K562 (cell line): ENCODE data around the gene TTC21A. TPM values are rescaled to one million over a fixed set of nuclear protein-coding genes. Genes with fewer than 3 reads are reported as not detected.
A peak's percentile ranks its signal among the peaks of the same experiment; 100 is the strongest.

Experiments
- EGR1 ChIP-seq: fragments of 450-650 bp; conservative IDR thresholded peaks from 2 replicates; pipeline ENCODE4 v1.6.1; 2017; ENCODE audit warnings: mild to moderate bottlenecking
- ELF1 ChIP-seq: fragments of 200-800 bp; sonication (Bioruptor generic); IDR thresholded peaks from 2 replicates; pipeline ENCODE4 v1.6.1; 2016; ENCODE audit warnings: missing genetic modification characterization, missing compliant biosample characterization
- GABPB1 ChIP-seq: sonication (generic); formaldehyde crosslinking; IDR thresholded peaks from 2 replicates; pipeline ENCODE4 v1.8.0; 2022; ENCODE audit warnings: mild to moderate bottlenecking, missing genetic modification reagents
- HDAC2 ChIP-seq: fragments of 450-650 bp; IDR thresholded peaks from 2 replicates; pipeline ENCODE4 v1.6.1; 2016; ENCODE audit warnings: mild to moderate bottlenecking
- KLF10 ChIP-seq: fragments of 250-450 bp; sonication (Bioruptor Pico); IDR thresholded peaks from 2 replicates; pipeline ENCODE4 v1.6.1; 2021; ENCODE audit warnings: matching md5 sums
- MYNN ChIP-seq, 2 experiments: sonication (generic); formaldehyde crosslinking in 1 of 2; IDR thresholded peaks; 2 replicates each; pipeline versions ENCODE4 v1.5.0 to v1.6.1; 2016 to 2020; ENCODE audit warnings: antibody characterized with exemption in 1 of 2, missing genetic modification reagents in 1 of 2
- NEUROD1 ChIP-seq: fragments of 150-350 bp; IDR thresholded peaks from 2 replicates; pipeline ENCODE4 v1.6.1; 2014; ENCODE audit warnings: borderline replicate concordance, low read length, low read depth; ENCODE audit not compliant: partially characterized antibody
- SMARCA4 ChIP-seq: fragments of 450-650 bp; IDR thresholded peaks from 2 replicates; pipeline ENCODE4 v1.6.1; 2016
- TAF1 ChIP-seq: IDR thresholded peaks from 2 replicates; pipeline ENCODE4 v1.6.1; 2011; ENCODE audit warnings: mild to moderate bottlenecking, low read length, moderate library complexity; ENCODE audit not compliant: insufficient read depth, control insufficient read depth, severe bottlenecking; ENCODE audit errors: extremely low read depth
- TBP ChIP-seq: optimal IDR thresholded peaks from 2 replicates; pipeline ENCODE3; 2011; ENCODE audit warnings: low read depth, low read length, improper control_type of control experiment
- WHSC1 ChIP-seq: IDR thresholded peaks from one replicate; pipeline ENCODE4 v1.6.1; 2012; ENCODE audit warnings: low read length, control low read depth, inconsistent platforms
- ZFX ChIP-seq: sonication (generic); formaldehyde crosslinking; IDR thresholded peaks from 2 replicates; pipeline ENCODE4 v1.8.0; 2022; ENCODE audit warnings: mild to moderate bottlenecking, missing genetic modification reagents, moderate library complexity
- ZNF143 ChIP-seq: sonication (generic); formaldehyde crosslinking; IDR thresholded peaks from 2 replicates; pipeline ENCODE4 v1.9.0; 2022; ENCODE audit warnings: mild to moderate bottlenecking, missing genetic modification reagents
- polyA plus RNA-seq, 8 experiments: library from polyadenylated mRNA; depleted of rRNA in 4 of 8; stranded (reverse) in 5 of 8; unstranded in 3 of 8; fragments of >200 nt; fragmentation: Nextera tagmentation in 2 of 8; fragmentation: Illumina TruSeq in 1 of 8; extraction: Ambion mirVana in 2 of 8; extraction: Trizol in 1 of 8; gene quantifications; 2 replicates each; pipeline versions ENCODE4 v1.2.1 to v1.2.3, GENCODE V29; 2011 to 2014; ENCODE audit warnings: inconsistent platforms in 1 of 8, missing spikeins in 1 of 8
- total RNA-seq, 7 experiments: library from RNA; depleted of rRNA in 6 of 7; stranded (reverse); fragments of >200 nt in 6 of 7; fragmentation: Illumina TruSeq in 2 of 7; extraction: Trizol in 2 of 7; gene quantifications; 2 replicates each; pipeline versions ENCODE4 v1.2.1 to v1.2.3, GENCODE V29; 2011 to 2021; ENCODE audit warnings: low replicate concordance in 1 of 7
- TF ChIP-seq, protein P1 (sequence below): sonication (generic); formaldehyde crosslinking; IDR thresholded peaks from 2 replicates; pipeline ENCODE4 v1.9.0; 2022; ENCODE audit warnings: mild to moderate bottlenecking, missing genetic modification reagents
- TF ChIP-seq, protein P2 (sequence below): IDR thresholded peaks from 2 replicates; pipeline ENCODE4 v1.6.1; 2014; ENCODE audit warnings: antibody characterized with exemption
- TF ChIP-seq, protein P3 (sequence below), 2 experiments: fragments of 200-800 bp in 1 of 2; sonication (Bioruptor generic) in 1 of 2; sonication (generic) in 1 of 2; formaldehyde crosslinking in 1 of 2; IDR thresholded peaks in 1 of 2; conservative IDR thresholded peaks in 1 of 2; 2 replicates each; pipeline versions ENCODE4 v1.5.0 to v1.6.1; 2016 to 2020; ENCODE audit warnings: missing compliant biosample characterization in 1 of 2, missing genetic modification characterization in 1 of 2, missing genetic modification reagents in 1 of 2
- TF ChIP-seq, protein P4 (sequence below): sonication (generic); formaldehyde crosslinking; IDR thresholded peaks from 2 replicates; pipeline ENCODE4 v1.8.0; 2023; ENCODE audit warnings: mild to moderate bottlenecking, missing genetic modification reagents
- TF ChIP-seq, protein P5 (sequence below): sonication (generic); formaldehyde crosslinking; IDR thresholded peaks from 2 replicates; pipeline ENCODE4 v1.8.0; 2022; ENCODE audit warnings: mild to moderate bottlenecking, missing genetic modification reagents
- TF ChIP-seq, protein P6 (sequence below): fragments of 450-650 bp; IDR thresholded peaks from 2 replicates; pipeline ENCODE4 v1.6.1; 2016; ENCODE audit warnings: antibody characterized with exemption

The TTC21A gene
- total and polyA plus RNA-seq, 9 of the 15 experiments (the other 6 are each of a cell fraction or from before 2014, with no cell fraction given), result 0.22 to 1.4 (median 0.70) TPM

DNA sequence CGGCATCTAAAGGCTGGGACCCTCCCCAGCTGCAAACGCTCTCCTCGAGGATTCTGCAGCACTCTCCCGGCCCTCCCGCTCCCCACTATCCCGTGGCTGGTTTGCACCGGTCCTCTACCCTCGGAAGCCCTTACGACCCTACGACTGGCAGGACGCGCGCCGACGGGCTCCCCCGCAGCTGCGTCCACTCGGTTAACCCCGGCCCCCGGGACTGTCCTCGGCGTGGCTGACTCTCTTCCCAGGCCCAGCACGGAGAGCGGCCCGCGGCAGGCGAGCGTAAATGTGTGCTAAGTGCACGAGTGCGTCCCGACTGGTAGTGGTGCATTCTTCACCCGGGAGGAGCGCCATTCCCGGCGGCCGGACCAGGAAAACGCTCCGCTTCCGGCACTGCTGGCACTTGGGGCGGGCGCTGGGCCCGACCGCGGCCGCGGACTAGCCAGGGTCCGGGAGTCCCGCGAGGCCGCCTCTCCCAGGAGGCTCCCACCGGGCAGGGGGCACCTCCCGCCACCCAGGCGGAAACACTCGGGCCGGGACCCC is 561 bp upstream of the TTC21A start (continued):
- TF ChIP-seq, protein P1, sequence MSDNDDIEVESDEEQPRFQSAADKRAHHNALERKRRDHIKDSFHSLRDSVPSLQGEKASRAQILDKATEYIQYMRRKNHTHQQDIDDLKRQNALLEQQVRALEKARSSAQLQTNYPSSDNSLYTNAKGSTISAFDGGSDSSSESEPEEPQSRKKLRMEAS (CRISPR knock-in tag), result no peak
- no peak for TF ChIP-seq WHSC1
- 0 out of 2 replicates have a peak, but pooled peaks have one; percentile 21 for TF ChIP-seq SMARCA4
- TF ChIP-seq, protein P2, sequence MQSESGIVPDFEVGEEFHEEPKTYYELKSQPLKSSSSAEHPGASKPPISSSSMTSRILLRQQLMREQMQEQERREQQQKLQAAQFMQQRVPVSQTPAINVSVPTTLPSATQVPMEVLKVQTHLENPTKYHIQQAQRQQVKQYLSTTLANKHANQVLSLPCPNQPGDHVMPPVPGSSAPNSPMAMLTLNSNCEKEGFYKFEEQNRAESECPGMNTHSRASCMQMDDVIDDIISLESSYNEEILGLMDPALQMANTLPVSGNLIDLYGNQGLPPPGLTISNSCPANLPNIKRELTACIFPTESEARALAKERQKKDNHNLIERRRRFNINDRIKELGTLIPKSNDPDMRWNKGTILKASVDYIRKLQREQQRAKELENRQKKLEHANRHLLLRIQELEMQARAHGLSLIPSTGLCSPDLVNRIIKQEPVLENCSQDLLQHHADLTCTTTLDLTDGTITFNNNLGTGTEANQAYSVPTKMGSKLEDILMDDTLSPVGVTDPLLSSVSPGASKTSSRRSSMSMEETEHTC, result no peak
- TF ChIP-seq, protein P3, sequence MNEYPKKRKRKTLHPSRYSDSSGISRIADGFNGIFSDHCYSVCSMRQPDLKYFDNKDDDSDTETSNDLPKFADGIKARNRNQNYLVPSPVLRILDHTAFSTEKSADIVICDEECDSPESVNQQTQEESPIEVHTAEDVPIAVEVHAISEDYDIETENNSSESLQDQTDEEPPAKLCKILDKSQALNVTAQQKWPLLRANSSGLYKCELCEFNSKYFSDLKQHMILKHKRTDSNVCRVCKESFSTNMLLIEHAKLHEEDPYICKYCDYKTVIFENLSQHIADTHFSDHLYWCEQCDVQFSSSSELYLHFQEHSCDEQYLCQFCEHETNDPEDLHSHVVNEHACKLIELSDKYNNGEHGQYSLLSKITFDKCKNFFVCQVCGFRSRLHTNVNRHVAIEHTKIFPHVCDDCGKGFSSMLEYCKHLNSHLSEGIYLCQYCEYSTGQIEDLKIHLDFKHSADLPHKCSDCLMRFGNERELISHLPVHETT (CRISPR knock-in tag; conservative IDR thresholded peaks at IDR 0.05 in 1 of 2, IDR thresholded peaks at IDR 0.05 in 1 of 2), result peak in 1 of 2 experiments; percentile 83; a peak in 1 of 4 replicates
- TF ChIP-seq ZNF143 (CRISPR knock-in tag), result no peak
- TF ChIP-seq GABPB1 (CRISPR knock-in tag), result no peak; the same call in 1 of the 2 replicates
- no peak for TF ChIP-seq HDAC2
- peak; percentile 85 for TF ChIP-seq ZFX
- TF ChIP-seq, protein P4, sequence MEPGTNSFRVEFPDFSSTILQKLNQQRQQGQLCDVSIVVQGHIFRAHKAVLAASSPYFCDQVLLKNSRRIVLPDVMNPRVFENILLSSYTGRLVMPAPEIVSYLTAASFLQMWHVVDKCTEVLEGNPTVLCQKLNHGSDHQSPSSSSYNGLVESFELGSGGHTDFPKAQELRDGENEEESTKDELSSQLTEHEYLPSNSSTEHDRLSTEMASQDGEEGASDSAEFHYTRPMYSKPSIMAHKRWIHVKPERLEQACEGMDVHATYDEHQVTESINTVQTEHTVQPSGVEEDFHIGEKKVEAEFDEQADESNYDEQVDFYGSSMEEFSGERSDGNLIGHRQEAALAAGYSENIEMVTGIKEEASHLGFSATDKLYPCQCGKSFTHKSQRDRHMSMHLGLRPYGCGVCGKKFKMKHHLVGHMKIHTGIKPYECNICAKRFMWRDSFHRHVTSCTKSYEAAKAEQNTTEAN (CRISPR knock-in tag), result no peak
- TF ChIP-seq, protein P5, sequence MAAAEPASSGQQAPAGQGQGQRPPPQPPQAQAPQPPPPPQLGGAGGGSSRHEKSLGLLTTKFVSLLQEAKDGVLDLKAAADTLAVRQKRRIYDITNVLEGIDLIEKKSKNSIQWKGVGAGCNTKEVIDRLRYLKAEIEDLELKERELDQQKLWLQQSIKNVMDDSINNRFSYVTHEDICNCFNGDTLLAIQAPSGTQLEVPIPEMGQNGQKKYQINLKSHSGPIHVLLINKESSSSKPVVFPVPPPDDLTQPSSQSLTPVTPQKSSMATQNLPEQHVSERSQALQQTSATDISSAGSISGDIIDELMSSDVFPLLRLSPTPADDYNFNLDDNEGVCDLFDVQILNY (CRISPR knock-in tag), result 0 out of 2 replicates have a peak, but pooled peaks have one; percentile 21
- TF ChIP-seq KLF10 (CRISPR knock-in tag), result no peak
- TF ChIP-seq NEUROD1, result no peak
- peak; percentile 26 for TF ChIP-seq TBP
- TF ChIP-seq MYNN (IDR thresholded peaks at IDR 0.05), result no peak; the same call in 1 of the 2 replicates
- 0 out of 2 replicates have a peak, but pooled peaks have one; percentile 32 for TF ChIP-seq MYNN (CRISPR knock-in tag; IDR thresholded peaks at IDR 0.05)
- peak; percentile 28 for TF ChIP-seq TAF1
- TF ChIP-seq ELF1 (tag), result peak; percentile 84
- TF ChIP-seq, protein P6, sequence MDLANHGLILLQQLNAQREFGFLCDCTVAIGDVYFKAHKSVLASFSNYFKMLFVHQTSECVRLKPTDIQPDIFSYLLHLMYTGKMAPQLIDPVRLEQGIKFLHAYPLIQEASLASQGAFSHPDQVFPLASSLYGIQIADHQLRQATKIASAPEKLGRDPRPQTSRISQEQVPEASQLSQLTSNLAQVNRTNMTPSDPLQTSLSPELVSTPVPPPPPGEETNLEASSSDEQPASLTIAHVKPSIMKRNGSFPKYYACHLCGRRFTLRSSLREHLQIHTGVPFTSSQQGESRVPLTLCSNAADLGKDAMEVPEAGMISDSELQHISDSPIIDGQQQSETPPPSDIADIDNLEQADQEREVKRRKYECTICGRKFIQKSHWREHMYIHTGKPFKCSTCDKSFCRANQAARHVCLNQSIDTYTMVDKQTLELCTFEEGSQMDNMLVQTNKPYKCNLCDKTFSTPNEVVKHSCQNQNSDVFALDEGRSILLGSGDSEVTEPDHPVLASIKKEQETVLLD, result 0 out of 2 replicates have a peak, but pooled peaks have one; percentile 24
- 0 out of 2 replicates have a peak, but pooled peaks have one; percentile 17 for TF ChIP-seq EGR1
